Measurements from ENCODE around the gene ANKRD39.

DNA sequence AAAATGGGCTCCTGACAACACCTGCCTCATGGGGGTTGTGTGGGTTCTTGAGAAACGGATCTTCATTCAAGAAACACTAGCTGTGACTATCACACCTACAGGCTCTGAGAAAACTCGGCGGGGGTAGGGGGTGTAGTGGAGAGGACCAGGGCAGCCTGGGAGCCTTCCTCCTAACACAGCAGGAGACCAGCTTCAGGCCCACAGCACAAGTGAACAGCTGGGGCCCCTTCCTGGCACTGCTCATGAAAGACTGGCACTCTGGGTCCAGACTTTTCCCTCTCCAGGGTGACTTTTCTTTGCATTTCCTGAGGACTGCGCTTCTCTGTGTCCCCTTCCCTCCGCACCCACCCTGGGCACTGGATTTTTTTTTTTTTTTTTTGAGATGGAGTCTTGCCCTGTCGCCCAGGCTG lies 19.2 kb upstream of the ANKRD39 start:
- TF ChIP-seq, protein P1, sequence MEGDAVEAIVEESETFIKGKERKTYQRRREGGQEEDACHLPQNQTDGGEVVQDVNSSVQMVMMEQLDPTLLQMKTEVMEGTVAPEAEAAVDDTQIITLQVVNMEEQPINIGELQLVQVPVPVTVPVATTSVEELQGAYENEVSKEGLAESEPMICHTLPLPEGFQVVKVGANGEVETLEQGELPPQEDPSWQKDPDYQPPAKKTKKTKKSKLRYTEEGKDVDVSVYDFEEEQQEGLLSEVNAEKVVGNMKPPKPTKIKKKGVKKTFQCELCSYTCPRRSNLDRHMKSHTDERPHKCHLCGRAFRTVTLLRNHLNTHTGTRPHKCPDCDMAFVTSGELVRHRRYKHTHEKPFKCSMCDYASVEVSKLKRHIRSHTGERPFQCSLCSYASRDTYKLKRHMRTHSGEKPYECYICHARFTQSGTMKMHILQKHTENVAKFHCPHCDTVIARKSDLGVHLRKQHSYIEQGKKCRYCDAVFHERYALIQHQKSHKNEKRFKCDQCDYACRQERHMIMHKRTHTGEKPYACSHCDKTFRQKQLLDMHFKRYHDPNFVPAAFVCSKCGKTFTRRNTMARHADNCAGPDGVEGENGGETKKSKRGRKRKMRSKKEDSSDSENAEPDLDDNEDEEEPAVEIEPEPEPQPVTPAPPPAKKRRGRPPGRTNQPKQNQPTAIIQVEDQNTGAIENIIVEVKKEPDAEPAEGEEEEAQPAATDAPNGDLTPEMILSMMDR (IDR thresholded peaks at IDR 0.05): no peak
- no peak for TF ChIP-seq POLR2A (IDR thresholded peaks at IDR 0.05)

Data from testis (tissue), 2 donors.